ENCODE measurements around the gene PAX6.

DNA sequence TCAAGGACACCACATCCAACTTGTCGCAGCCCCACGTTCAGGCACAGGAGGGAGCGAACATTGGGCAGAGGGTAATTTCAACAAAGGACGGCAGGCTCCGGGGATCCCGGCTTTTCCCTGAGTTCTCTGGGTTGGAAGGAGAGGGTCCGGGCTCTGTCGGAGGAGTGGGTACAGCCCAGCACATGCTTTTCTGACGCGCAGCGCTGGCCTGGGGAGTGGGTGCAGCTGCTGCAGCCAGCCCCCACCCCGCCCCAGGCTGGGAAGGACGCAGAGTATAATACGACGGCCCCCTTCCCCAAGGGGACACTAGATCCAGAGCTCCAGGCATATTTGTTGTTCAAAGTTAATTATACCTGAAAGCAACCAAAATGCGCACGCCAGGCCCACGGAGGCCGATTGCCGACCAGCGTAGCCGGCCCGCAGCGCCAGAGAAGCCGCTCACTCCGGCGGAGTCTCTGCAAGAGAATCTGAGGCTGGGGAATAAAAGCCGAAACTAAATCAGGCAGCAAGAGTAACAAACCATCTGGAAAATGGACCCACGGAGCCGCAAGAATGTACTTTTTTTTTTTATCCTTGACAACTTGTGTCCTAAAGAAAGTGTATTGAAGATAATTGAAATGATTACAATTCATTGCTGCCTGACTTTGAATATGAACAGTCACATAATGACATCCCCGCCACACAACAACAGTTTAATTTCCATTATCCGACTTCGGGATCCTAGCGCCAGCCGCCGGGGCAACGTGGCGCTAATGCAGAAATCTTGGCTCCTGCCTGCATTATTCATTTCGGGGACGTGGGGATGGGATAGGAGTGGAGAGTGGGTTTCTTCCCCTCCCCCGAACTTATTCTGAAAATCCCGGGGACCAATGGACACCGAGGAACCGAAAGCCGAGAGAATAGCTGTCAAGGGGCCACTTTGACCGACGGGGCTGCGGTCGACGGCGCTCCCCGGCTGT, 14.0 kb upstream of the PAX6 start:
- TF ChIP-seq, protein P1, sequence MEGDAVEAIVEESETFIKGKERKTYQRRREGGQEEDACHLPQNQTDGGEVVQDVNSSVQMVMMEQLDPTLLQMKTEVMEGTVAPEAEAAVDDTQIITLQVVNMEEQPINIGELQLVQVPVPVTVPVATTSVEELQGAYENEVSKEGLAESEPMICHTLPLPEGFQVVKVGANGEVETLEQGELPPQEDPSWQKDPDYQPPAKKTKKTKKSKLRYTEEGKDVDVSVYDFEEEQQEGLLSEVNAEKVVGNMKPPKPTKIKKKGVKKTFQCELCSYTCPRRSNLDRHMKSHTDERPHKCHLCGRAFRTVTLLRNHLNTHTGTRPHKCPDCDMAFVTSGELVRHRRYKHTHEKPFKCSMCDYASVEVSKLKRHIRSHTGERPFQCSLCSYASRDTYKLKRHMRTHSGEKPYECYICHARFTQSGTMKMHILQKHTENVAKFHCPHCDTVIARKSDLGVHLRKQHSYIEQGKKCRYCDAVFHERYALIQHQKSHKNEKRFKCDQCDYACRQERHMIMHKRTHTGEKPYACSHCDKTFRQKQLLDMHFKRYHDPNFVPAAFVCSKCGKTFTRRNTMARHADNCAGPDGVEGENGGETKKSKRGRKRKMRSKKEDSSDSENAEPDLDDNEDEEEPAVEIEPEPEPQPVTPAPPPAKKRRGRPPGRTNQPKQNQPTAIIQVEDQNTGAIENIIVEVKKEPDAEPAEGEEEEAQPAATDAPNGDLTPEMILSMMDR (IDR thresholded peaks at IDR 0.05): no peak
- TF ChIP-seq POLR2AphosphoS5 (IDR thresholded peaks at IDR 0.05; ENCODE audit: low read depth, low read length): no peak
- no peak for TF ChIP-seq TCF7L2 (IDR thresholded peaks at IDR 0.05; ENCODE audit: low read depth, low read length)
- TF ChIP-seq SIN3A (IDR thresholded peaks at IDR 0.05; ENCODE audit: borderline replicate concordance, insufficient read depth, low read depth, low read length): no peak
